ENCODE data around the gene ERBB3. TPM values are rescaled to one million over a fixed set of nuclear protein-coding genes. Genes with fewer than 3 reads are reported as not detected.

The ERBB3 gene
- total RNA-seq, 1 experiment from 2014 or later: 56.5 TPM

- H3T11ph ChIP-seq (ENCODE audit: low read length): no peak overlapping the region
- H2AK5ac ChIP-seq (ENCODE audit: insufficient read length, low read length): no peak overlapping the region
- H2BK120ac ChIP-seq (ENCODE audit: low read depth, low read length, poor library complexity, severe bottlenecking): no peak overlapping the region
- Mint-ChIP-seq H3K4me3 (no peak overlapping the region), H3K27me3 (ENCODE audit: low read depth) (no peaks in the 10 kb centered on the region), H3K27ac (no peak overlapping the region), H3K4me1 (peaks cover 19 to 25% of the 10 kb centered on the region in 2 experiments), H3K36me3 (ENCODE audit: insufficient read depth in 1 of 3, low read depth in 3 of 3) (peaks cover 25 to 42% (median 39%) of the 10 kb centered on the region in 3 experiments), H3K9me3 (no peaks in the 10 kb centered on the region)
- no peaks in the 10 kb centered on the region for H3K9me3 ChIP-seq (ENCODE audit: control insufficient read depth, low read depth, low read length)
- no peak overlapping the region for H2BK20ac ChIP-seq (ENCODE audit: low read depth, low read length, poor library complexity, severe bottlenecking)
- H3K4me2 ChIP-seq (ENCODE audit: insufficient read depth, insufficient read length, low read length): no peak overlapping the region
- no peaks in the 10 kb centered on the region for H4K20me1 ChIP-seq (ENCODE audit: control insufficient read depth, insufficient read depth, insufficient read length)
- H3K9ac ChIP-seq (ENCODE audit: extremely low read depth, insufficient read length, low read length): no peak overlapping the region
- H4K8ac ChIP-seq (replicated peaks; ENCODE audit: insufficient read length, low read depth, low read length): no peak overlapping the region
- no peaks in the 10 kb centered on the region; the same call in 1 of the 2 replicates for H3K27me3 ChIP-seq (ENCODE audit: insufficient read depth, low read length)
- H3K4me1 ChIP-seq (ENCODE audit: insufficient read depth, low read length): 0 out of 2 replicates have a peak, but pooled peaks cover 4% of the 10 kb centered on the region
- peaks cover 7% of the 10 kb centered on the region; the same call in 1 of the 2 replicates for H3K79me2 ChIP-seq (ENCODE audit: insufficient read depth, low read length)
- H3K14ac ChIP-seq (ENCODE audit: insufficient read depth, low read length): no peak overlapping the region
- H2BK12ac ChIP-seq (ENCODE audit: insufficient read length, low read depth, low read length): no peak overlapping the region
- no peak overlapping the region for H2BK5ac ChIP-seq (ENCODE audit: insufficient read length, low read length)
- no peak overlapping the region for H3K4ac ChIP-seq (ENCODE audit: low read depth, low read length)
- no peak overlapping the region for H3K18ac ChIP-seq (ENCODE audit: insufficient read length, low read depth, low read length)
- H3K56ac ChIP-seq (ENCODE audit: insufficient read length, low read depth, low read length): no peak overlapping the region
- H2BK15ac ChIP-seq (ENCODE audit: low read depth, low read length): no peak overlapping the region
- no CpG with 5 or more reads among the region's 3 CpGs for WGBS (ENCODE audit: extremely low coverage, insufficient read length, low lambda C conversion rate)
- H3K79me1 ChIP-seq (ENCODE audit: insufficient read depth, low read depth, low read length, poor library complexity, severe bottlenecking): no peaks in the 10 kb centered on the region
- DNase-seq: no peak
- H4K91ac ChIP-seq (ENCODE audit: insufficient read length, low read depth, low read length): no peak overlapping the region
- no peak overlapping the region for H2AFZ ChIP-seq (ENCODE audit: low read length)
- no peak overlapping the region for H4K5ac ChIP-seq (ENCODE audit: insufficient read length, low read depth, low read length)
- no peak overlapping the region for H3K23ac ChIP-seq (ENCODE audit: insufficient read length, low read depth, low read length)
- H3K27ac ChIP-seq (ENCODE audit: insufficient read length, low read depth, low read length): no peak overlapping the region
- TF ChIP-seq, protein P1, sequence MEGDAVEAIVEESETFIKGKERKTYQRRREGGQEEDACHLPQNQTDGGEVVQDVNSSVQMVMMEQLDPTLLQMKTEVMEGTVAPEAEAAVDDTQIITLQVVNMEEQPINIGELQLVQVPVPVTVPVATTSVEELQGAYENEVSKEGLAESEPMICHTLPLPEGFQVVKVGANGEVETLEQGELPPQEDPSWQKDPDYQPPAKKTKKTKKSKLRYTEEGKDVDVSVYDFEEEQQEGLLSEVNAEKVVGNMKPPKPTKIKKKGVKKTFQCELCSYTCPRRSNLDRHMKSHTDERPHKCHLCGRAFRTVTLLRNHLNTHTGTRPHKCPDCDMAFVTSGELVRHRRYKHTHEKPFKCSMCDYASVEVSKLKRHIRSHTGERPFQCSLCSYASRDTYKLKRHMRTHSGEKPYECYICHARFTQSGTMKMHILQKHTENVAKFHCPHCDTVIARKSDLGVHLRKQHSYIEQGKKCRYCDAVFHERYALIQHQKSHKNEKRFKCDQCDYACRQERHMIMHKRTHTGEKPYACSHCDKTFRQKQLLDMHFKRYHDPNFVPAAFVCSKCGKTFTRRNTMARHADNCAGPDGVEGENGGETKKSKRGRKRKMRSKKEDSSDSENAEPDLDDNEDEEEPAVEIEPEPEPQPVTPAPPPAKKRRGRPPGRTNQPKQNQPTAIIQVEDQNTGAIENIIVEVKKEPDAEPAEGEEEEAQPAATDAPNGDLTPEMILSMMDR (conservative IDR thresholded peaks at IDR 0.05): no peak
- peaks cover 13% of the 10 kb centered on the region for H3K23me2 ChIP-seq (ENCODE audit: insufficient read length, low read depth, low read length, poor library complexity, severe bottlenecking)
Measured at GRCh38 chr12:56082967-56083366, 3.0 kb downstream of the ERBB3 start.
